HepG2 (cell line): ENCODE measurements around the gene DAD1. TPM values are rescaled to one million over a fixed set of nuclear protein-coding genes. Genes with fewer than 3 reads are reported as not detected.

ENCODE experiments used
- ATAD3A ChIP-seq: sonication (generic); formaldehyde crosslinking; IDR thresholded peaks from 2 replicates; pipeline ENCODE4 v1.4.0; 2020; ENCODE audit warnings: missing genetic modification reagents
- FOXM1 ChIP-seq: sonication (generic); formaldehyde crosslinking; IDR thresholded peaks from 2 replicates; pipeline ENCODE4 v1.5.0; 2020; ENCODE audit warnings: missing genetic modification reagents
- HIVEP1 ChIP-seq: sonication (generic); formaldehyde crosslinking; IDR thresholded peaks from 2 replicates; pipeline ENCODE4 v1.4.0; 2020; ENCODE audit warnings: mild to moderate bottlenecking, missing genetic modification reagents
- HOXA7 ChIP-seq: sonication (generic); formaldehyde crosslinking; IDR thresholded peaks from 2 replicates; pipeline ENCODE4 v1.8.1; 2022; ENCODE audit warnings: mild to moderate bottlenecking, missing genetic modification reagents, moderate library complexity
- KLF12 ChIP-seq: sonication (generic); formaldehyde crosslinking; IDR thresholded peaks from 2 replicates; pipeline ENCODE4 v1.4.0; 2020; ENCODE audit warnings: missing genetic modification reagents, borderline replicate concordance
- SOX13 ChIP-seq, 3 experiments: fragments of 450-650 bp in 1 of 3; sonication (generic) in 1 of 3; formaldehyde crosslinking in 1 of 3; IDR thresholded peaks in 2 of 3; conservative IDR thresholded peaks in 1 of 3; 2 replicates each; pipeline versions ENCODE4 v1.5.0 to v1.6.1; 2016 to 2020; ENCODE audit warnings: antibody characterized with exemption in 1 of 3, mild to moderate bottlenecking in 1 of 3, missing compliant biosample characterization in 1 of 3, missing genetic modification reagents in 1 of 3, moderate library complexity in 1 of 3
- YY1 ChIP-seq: IDR thresholded peaks from 2 replicates; pipeline ENCODE4 v1.6.1; 2011; ENCODE audit warnings: low read length, low read depth, moderate library complexity, mild to moderate bottlenecking; ENCODE audit not compliant: insufficient read depth, insufficient replicate concordance
- ZBTB8A ChIP-seq: sonication (generic); formaldehyde crosslinking; IDR thresholded peaks from 2 replicates; pipeline ENCODE4 v1.4.0; 2020; ENCODE audit warnings: mild to moderate bottlenecking, low read depth, missing genetic modification reagents, borderline replicate concordance
- ZSCAN22 ChIP-seq: sonication (generic); formaldehyde crosslinking; IDR thresholded peaks from 2 replicates; pipeline ENCODE4 v1.4.0; 2020; ENCODE audit warnings: mild to moderate bottlenecking, missing genetic modification reagents
- polyA plus RNA-seq, 8 experiments: library from polyadenylated mRNA; depleted of rRNA in 3 of 8; stranded (reverse) in 7 of 8; unstranded in 1 of 8; fragments of >200 nt; fragmentation: Illumina TruSeq in 4 of 8; extraction: Trizol in 4 of 8; gene quantifications; 2 replicates each; pipeline versions ENCODE4 v1.2.1 to v1.2.3, GENCODE V29; 2011 to 2016; ENCODE audit warnings: low read depth in 4 of 8, missing spikeins in 1 of 8, mixed read lengths in 1 of 8; ENCODE audit not compliant: insufficient read depth in 1 of 8
- total RNA-seq, 5 experiments: library from RNA; depleted of rRNA; stranded (reverse); fragments of >200 nt; fragmentation: Illumina TruSeq; extraction: Trizol; gene quantifications; 2 replicates each; pipeline ENCODE4 v1.2.3, GENCODE V29; 2016; ENCODE audit warnings: low read depth in 1 of 5
- TF ChIP-seq, protein P1 (sequence below): sonication (generic); formaldehyde crosslinking; conservative IDR thresholded peaks from 2 replicates; pipeline ENCODE4 v1.8.0; 2022; ENCODE audit warnings: low read depth, missing genetic modification reagents
- TF ChIP-seq, protein P2 (sequence below): sonication (generic); formaldehyde crosslinking; IDR thresholded peaks from 2 replicates; pipeline ENCODE4 v1.5.1; 2020; ENCODE audit warnings: mild to moderate bottlenecking, missing genetic modification reagents, borderline replicate concordance
- TF ChIP-seq, protein P3 (sequence below): sonication (generic); formaldehyde crosslinking; IDR thresholded peaks from 2 replicates; pipeline ENCODE4 v1.4.0; 2020; ENCODE audit warnings: missing genetic modification reagents

DAD1 gene
- total and polyA plus RNA-seq, 2 of the 13 experiments (the other 11 are each of a cell fraction or from before 2014, with no cell fraction given) = 558 to 626 TPM

DNA sequence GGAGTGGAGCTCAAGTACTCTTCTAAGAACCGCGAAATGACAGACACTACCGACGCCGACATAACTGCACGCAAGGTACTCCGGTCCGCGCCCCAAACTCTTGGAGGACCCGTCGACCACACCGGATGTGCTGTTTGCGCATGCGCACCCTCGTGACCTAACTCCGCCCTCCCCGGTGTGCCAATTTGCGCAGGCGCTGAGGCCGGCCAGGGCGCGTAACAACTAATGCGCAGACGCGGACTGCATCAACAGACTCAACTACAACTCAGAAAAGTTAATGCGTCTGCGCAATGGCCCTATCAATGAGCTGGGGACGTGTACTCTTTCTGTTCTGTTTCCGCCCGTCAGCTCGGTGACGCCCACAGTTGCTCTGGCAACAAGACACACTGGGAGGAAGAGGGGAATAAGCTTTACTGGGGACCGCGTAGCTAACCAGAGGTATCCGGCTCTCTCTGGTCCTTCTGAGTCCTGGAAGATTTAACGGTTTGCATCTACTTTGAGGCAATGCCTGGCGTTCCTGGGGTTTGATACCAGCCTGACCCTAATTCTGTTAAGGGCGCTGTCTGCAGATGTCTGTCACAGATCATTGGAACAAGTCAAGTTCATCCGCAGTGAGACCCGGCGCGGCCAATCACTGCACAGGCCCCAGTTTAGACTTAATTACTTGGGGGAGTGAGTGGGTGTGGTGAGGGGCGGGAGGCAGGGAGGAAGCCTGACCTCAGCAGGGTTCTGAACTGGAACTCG is at the start of gene DAD1 (continued):
- TF ChIP-seq, protein P1, sequence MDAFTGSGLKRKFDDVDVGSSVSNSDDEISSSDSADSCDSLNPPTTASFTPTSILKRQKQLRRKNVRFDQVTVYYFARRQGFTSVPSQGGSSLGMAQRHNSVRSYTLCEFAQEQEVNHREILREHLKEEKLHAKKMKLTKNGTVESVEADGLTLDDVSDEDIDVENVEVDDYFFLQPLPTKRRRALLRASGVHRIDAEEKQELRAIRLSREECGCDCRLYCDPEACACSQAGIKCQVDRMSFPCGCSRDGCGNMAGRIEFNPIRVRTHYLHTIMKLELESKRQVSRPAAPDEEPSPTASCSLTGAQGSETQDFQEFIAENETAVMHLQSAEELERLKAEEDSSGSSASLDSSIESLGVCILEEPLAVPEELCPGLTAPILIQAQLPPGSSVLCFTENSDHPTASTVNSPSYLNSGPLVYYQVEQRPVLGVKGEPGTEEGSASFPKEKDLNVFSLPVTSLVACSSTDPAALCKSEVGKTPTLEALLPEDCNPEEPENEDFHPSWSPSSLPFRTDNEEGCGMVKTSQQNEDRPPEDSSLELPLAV (CRISPR knock-in tag) = no peak
- TF ChIP-seq HOXA7 (CRISPR knock-in tag) (no peak), ZBTB8A (CRISPR knock-in tag) (peak; percentile 70; the same call in 1 of the 2 replicates), ATAD3A (CRISPR knock-in tag) (0 out of 2 replicates have a peak, but pooled peaks have one; percentile 18), FOXM1 (no peak), ZSCAN22 (CRISPR knock-in tag) (no peak), SOX13 (IDR thresholded peaks at IDR 0.05) (no peak), SOX13 (CRISPR knock-in tag; conservative IDR thresholded peaks at IDR 0.05 in 1 of 2, IDR thresholded peaks at IDR 0.05 in 1 of 2) (peak; percentile 32 to 90), HIVEP1 (CRISPR knock-in tag) (peak; percentile 43; the same call in 1 of the 2 replicates), KLF12 (CRISPR knock-in tag) (peak; percentile 78; the same call in 1 of the 2 replicates), YY1 (peak; percentile 70)
- TF ChIP-seq, protein P2, sequence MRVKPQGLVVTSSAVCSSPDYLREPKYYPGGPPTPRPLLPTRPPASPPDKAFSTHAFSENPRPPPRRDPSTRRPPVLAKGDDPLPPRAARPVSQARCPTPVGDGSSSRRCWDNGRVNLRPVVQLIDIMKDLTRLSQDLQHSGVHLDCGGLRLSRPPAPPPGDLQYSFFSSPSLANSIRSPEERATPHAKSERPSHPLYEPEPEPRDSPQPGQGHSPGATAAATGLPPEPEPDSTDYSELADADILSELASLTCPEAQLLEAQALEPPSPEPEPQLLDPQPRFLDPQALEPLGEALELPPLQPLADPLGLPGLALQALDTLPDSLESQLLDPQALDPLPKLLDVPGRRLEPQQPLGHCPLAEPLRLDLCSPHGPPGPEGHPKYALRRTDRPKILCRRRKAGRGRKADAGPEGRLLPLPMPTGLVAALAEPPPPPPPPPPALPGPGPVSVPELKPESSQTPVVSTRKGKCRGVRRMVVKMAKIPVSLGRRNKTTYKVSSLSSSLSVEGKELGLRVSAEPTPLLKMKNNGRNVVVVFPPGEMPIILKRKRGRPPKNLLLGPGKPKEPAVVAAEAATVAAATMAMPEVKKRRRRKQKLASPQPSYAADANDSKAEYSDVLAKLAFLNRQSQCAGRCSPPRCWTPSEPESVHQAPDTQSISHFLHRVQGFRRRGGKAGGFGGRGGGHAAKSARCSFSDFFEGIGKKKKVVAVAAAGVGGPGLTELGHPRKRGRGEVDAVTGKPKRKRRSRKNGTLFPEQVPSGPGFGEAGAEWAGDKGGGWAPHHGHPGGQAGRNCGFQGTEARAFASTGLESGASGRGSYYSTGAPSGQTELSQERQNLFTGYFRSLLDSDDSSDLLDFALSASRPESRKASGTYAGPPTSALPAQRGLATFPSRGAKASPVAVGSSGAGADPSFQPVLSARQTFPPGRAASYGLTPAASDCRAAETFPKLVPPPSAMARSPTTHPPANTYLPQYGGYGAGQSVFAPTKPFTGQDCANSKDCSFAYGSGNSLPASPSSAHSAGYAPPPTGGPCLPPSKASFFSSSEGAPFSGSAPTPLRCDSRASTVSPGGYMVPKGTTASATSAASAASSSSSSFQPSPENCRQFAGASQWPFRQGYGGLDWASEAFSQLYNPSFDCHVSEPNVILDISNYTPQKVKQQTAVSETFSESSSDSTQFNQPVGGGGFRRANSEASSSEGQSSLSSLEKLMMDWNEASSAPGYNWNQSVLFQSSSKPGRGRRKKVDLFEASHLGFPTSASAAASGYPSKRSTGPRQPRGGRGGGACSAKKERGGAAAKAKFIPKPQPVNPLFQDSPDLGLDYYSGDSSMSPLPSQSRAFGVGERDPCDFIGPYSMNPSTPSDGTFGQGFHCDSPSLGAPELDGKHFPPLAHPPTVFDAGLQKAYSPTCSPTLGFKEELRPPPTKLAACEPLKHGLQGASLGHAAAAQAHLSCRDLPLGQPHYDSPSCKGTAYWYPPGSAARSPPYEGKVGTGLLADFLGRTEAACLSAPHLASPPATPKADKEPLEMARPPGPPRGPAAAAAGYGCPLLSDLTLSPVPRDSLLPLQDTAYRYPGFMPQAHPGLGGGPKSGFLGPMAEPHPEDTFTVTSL = no peak
- TF ChIP-seq, protein P3, sequence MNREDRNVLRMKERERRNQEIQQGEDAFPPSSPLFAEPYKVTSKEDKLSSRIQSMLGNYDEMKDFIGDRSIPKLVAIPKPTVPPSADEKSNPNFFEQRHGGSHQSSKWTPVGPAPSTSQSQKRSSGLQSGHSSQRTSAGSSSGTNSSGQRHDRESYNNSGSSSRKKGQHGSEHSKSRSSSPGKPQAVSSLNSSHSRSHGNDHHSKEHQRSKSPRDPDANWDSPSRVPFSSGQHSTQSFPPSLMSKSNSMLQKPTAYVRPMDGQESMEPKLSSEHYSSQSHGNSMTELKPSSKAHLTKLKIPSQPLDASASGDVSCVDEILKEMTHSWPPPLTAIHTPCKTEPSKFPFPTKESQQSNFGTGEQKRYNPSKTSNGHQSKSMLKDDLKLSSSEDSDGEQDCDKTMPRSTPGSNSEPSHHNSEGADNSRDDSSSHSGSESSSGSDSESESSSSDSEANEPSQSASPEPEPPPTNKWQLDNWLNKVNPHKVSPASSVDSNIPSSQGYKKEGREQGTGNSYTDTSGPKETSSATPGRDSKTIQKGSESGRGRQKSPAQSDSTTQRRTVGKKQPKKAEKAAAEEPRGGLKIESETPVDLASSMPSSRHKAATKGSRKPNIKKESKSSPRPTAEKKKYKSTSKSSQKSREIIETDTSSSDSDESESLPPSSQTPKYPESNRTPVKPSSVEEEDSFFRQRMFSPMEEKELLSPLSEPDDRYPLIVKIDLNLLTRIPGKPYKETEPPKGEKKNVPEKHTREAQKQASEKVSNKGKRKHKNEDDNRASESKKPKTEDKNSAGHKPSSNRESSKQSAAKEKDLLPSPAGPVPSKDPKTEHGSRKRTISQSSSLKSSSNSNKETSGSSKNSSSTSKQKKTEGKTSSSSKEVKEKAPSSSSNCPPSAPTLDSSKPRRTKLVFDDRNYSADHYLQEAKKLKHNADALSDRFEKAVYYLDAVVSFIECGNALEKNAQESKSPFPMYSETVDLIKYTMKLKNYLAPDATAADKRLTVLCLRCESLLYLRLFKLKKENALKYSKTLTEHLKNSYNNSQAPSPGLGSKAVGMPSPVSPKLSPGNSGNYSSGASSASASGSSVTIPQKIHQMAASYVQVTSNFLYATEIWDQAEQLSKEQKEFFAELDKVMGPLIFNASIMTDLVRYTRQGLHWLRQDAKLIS (CRISPR knock-in tag) = peak; percentile 77; the same call in 1 of the 2 replicates
